ENCODE results near the gene VCX3B. TPM values are rescaled to one million over a fixed set of nuclear protein-coding genes. Genes with fewer than 3 reads are reported as not detected.
"Not testable (repeated sequence)": the region's sequence is repeated elsewhere in the genome, so short reads cannot be mapped to it uniquely, and the experiment has no call there.

Gene VCX3B
- total RNA-seq, 2 experiments from 2014 or later: not detected

DNA sequence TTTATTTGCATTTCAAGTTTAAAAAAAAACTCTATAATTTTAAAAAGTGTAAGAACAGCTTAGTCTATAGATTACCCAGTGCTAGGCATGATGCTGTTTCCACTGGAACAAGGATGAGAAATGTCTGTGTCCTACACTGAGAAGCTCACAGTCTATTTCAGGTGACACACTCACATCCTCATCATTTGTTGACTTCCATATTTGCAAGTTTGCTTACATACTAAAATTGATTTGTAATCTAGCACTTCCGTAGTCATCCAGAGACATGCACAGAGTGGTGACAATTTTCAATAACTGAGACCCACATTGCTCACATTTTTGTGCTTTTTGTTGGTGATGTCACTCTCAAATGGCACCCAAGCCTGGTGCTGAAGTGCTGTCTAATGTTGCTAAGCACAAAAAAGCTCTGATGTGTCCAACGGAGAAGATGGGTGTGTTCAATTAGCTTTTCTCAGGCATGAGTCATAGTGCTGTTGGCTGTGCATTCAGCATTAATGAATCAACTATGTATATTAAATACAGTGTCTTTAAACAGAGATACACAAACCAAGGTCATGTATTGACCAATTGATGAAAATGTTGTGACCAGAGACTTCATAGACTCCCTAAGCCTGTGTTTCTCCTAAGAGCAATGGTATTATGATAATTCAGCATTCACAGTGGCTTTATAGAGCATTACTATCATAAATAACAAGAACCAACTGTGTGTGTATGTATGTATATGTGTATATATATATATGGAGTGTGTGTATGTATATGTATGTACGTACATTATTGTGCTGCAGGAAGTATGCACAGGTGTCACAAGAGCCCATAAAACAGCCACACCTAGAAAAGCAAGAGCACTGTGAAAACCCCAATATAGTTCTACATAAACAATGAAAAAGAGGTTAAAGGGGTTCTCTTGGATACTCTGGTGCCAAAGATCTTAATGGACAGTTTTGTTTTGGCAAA is 31.2 kb upstream of the VCX3B start:
- Mint-ChIP-seq H3K4me3 (no peak overlapping the region), H3K27ac (no peak overlapping the region), H3K27me3 (no peaks in the 10 kb centered on the region), H3K36me3 (ENCODE audit: low read depth) (no peaks in the 10 kb centered on the region), H3K4me1 (ENCODE audit: low read depth) (no peaks in the 10 kb centered on the region), H3K9me3 (no peaks in the 10 kb centered on the region)
- POLR2A ChIA-PET: no interaction called here
- DNase-seq (no peak), ATAC-seq (no peak)
- CTCF ChIA-PET: no interaction called here
- TF ChIP-seq, protein P1, sequence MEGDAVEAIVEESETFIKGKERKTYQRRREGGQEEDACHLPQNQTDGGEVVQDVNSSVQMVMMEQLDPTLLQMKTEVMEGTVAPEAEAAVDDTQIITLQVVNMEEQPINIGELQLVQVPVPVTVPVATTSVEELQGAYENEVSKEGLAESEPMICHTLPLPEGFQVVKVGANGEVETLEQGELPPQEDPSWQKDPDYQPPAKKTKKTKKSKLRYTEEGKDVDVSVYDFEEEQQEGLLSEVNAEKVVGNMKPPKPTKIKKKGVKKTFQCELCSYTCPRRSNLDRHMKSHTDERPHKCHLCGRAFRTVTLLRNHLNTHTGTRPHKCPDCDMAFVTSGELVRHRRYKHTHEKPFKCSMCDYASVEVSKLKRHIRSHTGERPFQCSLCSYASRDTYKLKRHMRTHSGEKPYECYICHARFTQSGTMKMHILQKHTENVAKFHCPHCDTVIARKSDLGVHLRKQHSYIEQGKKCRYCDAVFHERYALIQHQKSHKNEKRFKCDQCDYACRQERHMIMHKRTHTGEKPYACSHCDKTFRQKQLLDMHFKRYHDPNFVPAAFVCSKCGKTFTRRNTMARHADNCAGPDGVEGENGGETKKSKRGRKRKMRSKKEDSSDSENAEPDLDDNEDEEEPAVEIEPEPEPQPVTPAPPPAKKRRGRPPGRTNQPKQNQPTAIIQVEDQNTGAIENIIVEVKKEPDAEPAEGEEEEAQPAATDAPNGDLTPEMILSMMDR (IDR thresholded peaks at IDR 0.05): no peak
- intact Hi-C loops (cut with micrococcal nuclease): no loop called here

- no peak overlapping the region for H3K27ac Mint-ChIP-seq
- intact Hi-C loops (cut with micrococcal nuclease): no loop called here
- DNase-seq: no peak
- CTCF ChIA-PET: no interaction called here
- no peak for ATAC-seq
- no peak overlapping the region for H3K4me3 Mint-ChIP-seq
- TF ChIP-seq, protein P1 (IDR thresholded peaks at IDR 0.05): no peak
- no peaks in the 10 kb centered on the region for H3K36me3 Mint-ChIP-seq (ENCODE audit: low read depth)
- POLR2A ChIA-PET: no interaction called here
- H3K9me3 Mint-ChIP-seq: peaks cover 5% of the 10 kb centered on the region
- no peaks in the 10 kb centered on the region for H3K4me1 Mint-ChIP-seq (ENCODE audit: low read depth)
- H3K27me3 Mint-ChIP-seq: no peaks in the 10 kb centered on the region
Measured at GRCh38 chrX:8447368-8447767, 17.3 kb upstream of the VCX3B start.

- POLR2A ChIA-PET: interaction anchor here (0.7 kb wide), 1 partner anchor 151 kb away, joined by 4 read pairs; no protein-coding TSS in a partner anchor
- H3K27ac Mint-ChIP-seq; H3K36me3 Mint-ChIP-seq (ENCODE audit: low read depth); DNase-seq; H3K4me1 Mint-ChIP-seq (ENCODE audit: low read depth); intact Hi-C loops (cut with micrococcal nuclease); H3K27me3 Mint-ChIP-seq; H3K4me3 Mint-ChIP-seq; ATAC-seq; H3K9me3 Mint-ChIP-seq; CTCF ChIA-PET: not testable (repeated sequence)
Measured at GRCh38 chrX:8452343-8452742, 12.3 kb upstream of the VCX3B start.

- no peak overlapping the region for H3K27ac Mint-ChIP-seq
- POLR2A ChIA-PET: no interaction called here
- intact Hi-C loops (cut with micrococcal nuclease): no loop called here
Measured at GRCh38 chrX:8453611-8454010, 11.0 kb upstream of the VCX3B start.

DNA sequence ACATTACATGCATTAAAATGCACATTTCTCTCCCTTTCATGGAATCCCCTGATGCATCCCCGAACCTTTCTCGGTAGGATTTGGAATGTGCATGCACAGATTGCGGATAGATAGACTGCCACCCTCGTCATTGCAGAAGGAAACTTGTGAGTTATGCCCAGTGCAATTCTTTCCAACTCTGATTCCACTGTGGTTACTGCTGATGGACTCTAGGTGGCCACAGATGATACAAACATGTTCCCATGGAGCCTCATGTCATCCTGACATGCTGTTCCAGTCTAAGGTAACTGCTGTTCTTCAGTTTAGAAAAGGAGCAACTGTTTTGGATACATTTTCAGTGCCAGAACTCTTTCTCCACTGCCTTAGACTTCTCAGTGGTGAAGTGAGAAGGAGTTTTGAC is 9.1 kb upstream of the VCX3B start:
- Mint-ChIP-seq H3K4me1 (ENCODE audit: low read depth) (no peaks in the 10 kb centered on the region), H3K4me3 (no peak overlapping the region), H3K9me3 (peaks cover 5% of the 10 kb centered on the region), H3K27me3 (no peaks in the 10 kb centered on the region), H3K36me3 (ENCODE audit: low read depth) (no peaks in the 10 kb centered on the region), H3K27ac (no peak overlapping the region)
- intact Hi-C loops (cut with micrococcal nuclease): no loop called here
- ATAC-seq (no peak), DNase-seq (no peak)
- POLR2A ChIA-PET: no interaction called here
- CTCF ChIA-PET: no interaction called here
- TF ChIP-seq, protein P1 (IDR thresholded peaks at IDR 0.05): no peak

More at GRCh38 chrX:8453611-8454010, 11.0 kb upstream of the VCX3B start:
- Mint-ChIP-seq H3K4me1 (ENCODE audit: low read depth) (no peaks in the 10 kb centered on the region), H3K4me3 (no peak overlapping the region), H3K9me3 (peaks cover 5% of the 10 kb centered on the region), H3K27me3 (no peaks in the 10 kb centered on the region), H3K36me3 (ENCODE audit: low read depth) (no peaks in the 10 kb centered on the region)
- ATAC-seq (no peak), DNase-seq (no peak)
- CTCF ChIA-PET: no interaction called here
- TF ChIP-seq, protein P1 (IDR thresholded peaks at IDR 0.05): no peak
